DMS 273 (cell line): ENCODE data around the gene SMG6.
A peak's percentile ranks its signal among the peaks of the same experiment; 100 is the strongest.
"Not testable (repeated sequence)": the region's sequence is repeated elsewhere in the genome, so short reads cannot be mapped to it uniquely, and the experiment has no call there.

Experiments used
- DNase-seq: peaks from one replicate; lab custom pipeline; 2025; ENCODE audit not compliant: unreplicated experiment; lab: John Stamatoyannopoulos, UW

The SMG6 gene

GRCh38 chr17:2181206-2181896 lies 122.2 kb downstream of the SMG6 start:
- no peak for DNase-seq

- DNase-seq, result no peak
These were observed 122.8 kb downstream of the SMG6 start for GRCh38 chr17:2180768-2181167.

- peak; percentile 92 for DNase-seq
These were observed 123.8 kb downstream of the SMG6 start for GRCh38 chr17:2179615-2180295.

- no peak for DNase-seq
These were observed 124.6 kb downstream of the SMG6 start for GRCh38 chr17:2178798-2179501.

DNA sequence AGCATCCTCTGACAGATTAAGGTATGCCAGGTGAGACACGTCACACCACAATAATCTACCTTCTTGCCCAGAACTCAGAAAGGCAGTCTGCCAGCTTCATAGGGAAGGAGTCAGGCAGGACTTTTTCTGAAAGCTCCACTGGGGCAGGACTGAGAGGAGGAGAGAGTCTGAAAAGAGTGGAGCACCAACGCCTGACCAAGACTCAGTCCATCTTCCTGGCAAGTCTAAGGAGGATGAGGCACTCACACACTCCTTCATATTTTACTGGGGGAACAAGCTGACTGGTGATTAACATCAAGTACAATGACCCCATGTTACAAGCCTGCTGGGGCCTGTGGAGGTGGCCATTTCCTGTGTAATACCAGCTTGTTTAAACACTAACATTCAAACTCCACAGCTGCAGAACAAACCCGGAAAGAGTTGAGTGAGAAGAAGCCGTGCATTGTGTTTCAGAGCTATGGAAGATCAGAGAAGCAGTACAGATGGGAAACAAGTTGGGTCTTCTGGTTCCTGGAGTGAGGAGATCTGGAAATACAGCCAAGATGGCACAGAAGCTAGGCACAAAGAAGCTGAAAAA lies 126.3 kb downstream of the SMG6 start:
- no peak for DNase-seq

DNA sequence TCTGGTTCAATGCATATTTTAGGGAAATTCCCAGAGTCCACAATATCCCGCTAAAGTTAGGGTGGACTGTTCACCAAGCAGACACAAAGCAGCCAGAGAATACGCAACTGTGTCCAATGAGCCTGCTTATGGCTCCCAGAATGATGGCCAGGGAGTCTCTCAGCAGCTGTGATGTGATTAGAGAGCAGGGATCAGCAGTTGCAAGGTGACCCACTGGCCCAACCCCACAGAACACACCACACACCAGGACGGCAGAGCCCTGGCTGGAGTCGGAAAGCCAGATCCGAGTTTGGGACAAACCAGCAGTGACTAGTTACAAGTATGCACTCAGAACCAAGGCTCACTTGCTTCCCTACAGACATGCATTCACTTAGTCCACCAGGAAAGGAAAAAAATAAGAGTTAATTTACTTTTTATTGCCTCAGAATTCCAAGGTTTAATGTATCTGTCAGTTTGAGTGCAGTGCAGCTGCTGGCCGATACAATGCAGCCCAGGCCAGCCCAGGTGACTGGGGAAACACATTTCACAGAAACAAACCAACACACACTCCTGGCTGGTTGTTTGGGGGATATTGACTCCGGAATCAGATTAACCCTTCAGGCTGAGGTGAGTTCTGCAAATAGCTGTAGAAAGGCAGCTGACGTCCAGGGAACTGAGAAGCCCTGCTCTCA lies 127.0 kb downstream of the SMG6 start:
- no peak for DNase-seq

DNA sequence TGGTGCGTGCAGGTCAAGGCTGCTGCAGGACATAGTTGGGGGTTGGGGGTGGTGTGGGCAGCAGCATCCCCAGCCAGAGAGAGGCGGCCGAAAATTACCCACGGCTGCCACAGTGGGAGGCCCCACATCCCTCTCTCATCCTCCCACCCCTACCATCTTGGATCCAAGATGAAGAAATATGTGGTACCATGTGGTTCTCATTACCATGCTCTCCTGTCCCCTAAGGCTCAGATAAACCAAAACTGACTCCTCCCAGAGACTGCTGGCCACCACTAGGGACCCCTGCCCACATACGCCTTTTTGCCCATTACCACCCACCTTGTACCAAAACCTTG lies 128.3 kb downstream of the SMG6 start:
- DNase-seq, result no peak

GRCh38 chr17:2174468-2175293 lies 128.9 kb downstream of the SMG6 start:
- DNase-seq, result no peak

- no peak for DNase-seq
These were observed 129.6 kb downstream of the SMG6 start for GRCh38 chr17:2174014-2174413.

- DNase-seq, result no peak
These were observed 130.6 kb downstream of the SMG6 start for GRCh38 chr17:2172999-2173398.

GRCh38 chr17:2172077-2172851 lies 131.3 kb downstream of the SMG6 start:
- no peak for DNase-seq

GRCh38 chr17:2171702-2172076 lies 131.9 kb downstream of the SMG6 start:
- no peak for DNase-seq

- peak; percentile 7 for DNase-seq
These were observed 133.6 kb downstream of the SMG6 start for GRCh38 chr17:2170023-2170422.

DNA sequence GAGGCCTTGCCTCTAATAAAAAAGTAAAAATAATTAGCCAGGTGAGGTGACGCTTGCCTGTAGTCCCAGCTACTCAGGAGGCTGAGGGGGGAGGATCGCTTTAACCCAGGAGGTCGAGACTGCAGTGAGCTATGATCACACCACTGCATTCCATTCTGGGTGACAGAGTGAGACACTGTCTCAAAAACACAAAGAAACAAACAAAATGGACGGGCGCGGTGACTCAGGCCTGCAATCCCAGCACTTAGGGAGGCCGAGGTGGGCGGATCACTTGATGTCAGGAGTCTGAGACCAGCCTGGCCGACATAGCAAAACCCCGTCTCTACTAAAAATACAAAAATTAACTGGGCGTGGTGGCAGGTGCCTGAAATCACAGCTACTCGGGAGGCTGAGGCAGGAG lies 137.9 kb downstream of the SMG6 start:
- DNase-seq, result not testable (repeated sequence)

DNA sequence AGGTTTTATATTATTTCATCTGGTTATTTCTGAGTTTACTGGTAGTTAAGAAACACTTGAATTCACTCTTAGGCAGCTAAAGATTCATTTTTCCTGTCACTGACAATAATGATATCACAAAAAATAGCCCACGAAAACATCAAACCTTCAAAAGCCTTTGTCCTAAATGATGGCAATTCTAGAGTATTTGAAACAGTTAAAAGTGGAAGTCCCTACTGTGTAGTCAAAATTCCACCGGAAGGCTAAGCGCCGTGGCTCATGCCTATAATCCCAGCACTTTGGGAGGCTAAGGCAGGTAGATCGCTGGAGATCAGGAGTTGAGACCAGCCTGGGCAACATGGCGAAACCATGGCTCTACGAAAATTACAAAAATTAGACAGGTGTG lies 145.2 kb downstream of the SMG6 start:
- no peak for DNase-seq

GRCh38 chr17:2157675-2158395 lies 145.8 kb downstream of the SMG6 start:
- no peak for DNase-seq

GRCh38 chr17:2157081-2157480 lies 146.5 kb downstream of the SMG6 start:
- no peak for DNase-seq

DNA sequence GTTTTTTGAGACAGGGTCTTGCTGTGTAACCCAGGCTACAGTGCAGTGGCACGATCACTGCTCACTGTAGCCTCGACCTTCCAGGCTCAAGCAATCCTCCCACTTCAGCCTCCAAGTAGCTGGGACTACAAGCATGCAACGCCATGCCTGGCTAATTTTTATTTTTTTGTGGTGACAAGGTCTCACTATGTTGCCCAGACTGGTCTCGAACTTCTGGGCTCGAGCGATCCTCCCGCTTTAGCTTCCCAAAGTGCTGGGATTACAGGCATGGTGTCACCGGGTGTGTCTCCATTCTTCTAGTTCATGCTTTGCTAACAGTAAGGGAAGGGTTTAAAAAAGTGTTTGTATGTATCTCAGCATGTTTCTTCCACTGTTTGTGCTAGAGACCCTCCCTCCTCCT lies 146.9 kb downstream of the SMG6 start:
- DNase-seq, result no peak

DNA sequence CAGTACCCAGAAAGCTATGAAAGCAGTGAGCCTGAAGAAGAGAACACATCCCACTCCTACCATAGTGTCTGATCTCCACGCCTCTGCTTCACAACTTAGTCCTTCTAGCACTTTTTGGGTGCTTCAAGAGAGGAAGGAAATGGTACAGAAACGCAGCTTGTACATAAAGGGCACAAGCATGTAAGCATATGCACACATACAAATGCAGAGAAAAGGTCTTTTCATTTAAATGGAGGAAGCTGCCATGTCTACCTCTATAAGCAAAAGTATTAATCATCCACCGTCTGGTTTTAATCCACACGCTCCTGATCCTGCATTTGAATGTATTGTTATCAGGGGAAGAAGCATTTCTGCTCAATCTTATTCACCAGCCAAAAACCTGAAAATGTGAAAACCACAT lies 148.0 kb downstream of the SMG6 start:
- no peak for DNase-seq
